Uterus (tissue), 4 donors: ENCODE data around the gene FLYWCH2. TPM values are rescaled to one million over a fixed set of nuclear protein-coding genes. Genes with fewer than 3 reads are reported as not detected.

Source experiments
- DNase-seq, 2 donors: peaks; one replicate each; pipeline ENCODE4 v3.0.0-alpha.2; 2019 to 2020
- H3K27ac ChIP-seq, 2 donors: fragments of 200-600 bp; sonication (generic); 1 replicate in 1 of 2; 2 replicates in 1 of 2; pipeline ENCODE4 v1.5.1; 2016 to 2018
- H3K27me3 ChIP-seq, 2 donors: fragments of 200-600 bp; sonication (generic); one replicate each; pipeline ENCODE4 v1.5.1; 2018 to 2019; ENCODE audit warnings: control low read depth in 1 of 2
- H3K36me3 ChIP-seq, 2 donors: fragments of 200-600 bp; sonication (generic); one replicate each; pipeline ENCODE4 v1.5.1; 2019; ENCODE audit warnings: control low read depth in 1 of 2
- H3K4me1 ChIP-seq, 2 donors: fragments of 200-600 bp; sonication (generic); one replicate each; pipeline ENCODE4 v1.5.1; 2018 to 2019; ENCODE audit warnings: control low read depth in 1 of 2
- H3K4me3 ChIP-seq, 2 donors: fragments of 200-600 bp; sonication (generic); 1 replicate in 1 of 2; 2 replicates in 1 of 2; pipeline ENCODE4 v1.5.1; 2018 to 2019; ENCODE audit warnings: mild to moderate bottlenecking in 1 of 2
- H3K9me3 ChIP-seq, 2 donors: fragments of 200-600 bp; sonication (generic); one replicate each; pipeline ENCODE4 v1.5.1; 2019; ENCODE audit warnings: control low read depth in 1 of 2
- CTCF ChIP-seq, 4 experiments: fragments of 200-600 bp in 2 of 4; fragments of 450-650 bp in 2 of 4; sonication (generic) in 2 of 4; IDR thresholded peaks; one replicate each; pipeline ENCODE4 v1.5.1; 2016 to 2019; ENCODE audit warnings: antibody characterized with exemption in 4 of 4, mild to moderate bottlenecking in 2 of 4, moderate library complexity in 1 of 4
- POLR2A ChIP-seq, 2 donors: fragments of 450-650 bp; IDR thresholded peaks; one replicate each; pipeline ENCODE4 v1.6.1; 2016; ENCODE audit warnings: antibody characterized with exemption in 2 of 2, mild to moderate bottlenecking in 1 of 2, moderate library complexity in 1 of 2
- intact Hi-C: fragments of 100-400 bp; cut with DNase I; formaldehyde crosslinking; loops from one replicate; pipeline ENCODE4 v1.15.1; 2023; ENCODE audit warnings: low total_unique reads
- total RNA-seq, 4 donors: library from RNA; depleted of rRNA in 3 of 4; stranded (reverse); fragments of >200 nt in 3 of 4; gene quantifications; one replicate each; pipeline versions ENCODE4 v1.1.0 to v1.2.4, GENCODE V29; 2014 to 2023
- donor health status: DM: yes; HTN: yes; CAD: no.

FLYWCH2 gene
- total RNA-seq, 4 donors from 2014 or later = 27.9 to 223 (median 40.9) TPM

DNA sequence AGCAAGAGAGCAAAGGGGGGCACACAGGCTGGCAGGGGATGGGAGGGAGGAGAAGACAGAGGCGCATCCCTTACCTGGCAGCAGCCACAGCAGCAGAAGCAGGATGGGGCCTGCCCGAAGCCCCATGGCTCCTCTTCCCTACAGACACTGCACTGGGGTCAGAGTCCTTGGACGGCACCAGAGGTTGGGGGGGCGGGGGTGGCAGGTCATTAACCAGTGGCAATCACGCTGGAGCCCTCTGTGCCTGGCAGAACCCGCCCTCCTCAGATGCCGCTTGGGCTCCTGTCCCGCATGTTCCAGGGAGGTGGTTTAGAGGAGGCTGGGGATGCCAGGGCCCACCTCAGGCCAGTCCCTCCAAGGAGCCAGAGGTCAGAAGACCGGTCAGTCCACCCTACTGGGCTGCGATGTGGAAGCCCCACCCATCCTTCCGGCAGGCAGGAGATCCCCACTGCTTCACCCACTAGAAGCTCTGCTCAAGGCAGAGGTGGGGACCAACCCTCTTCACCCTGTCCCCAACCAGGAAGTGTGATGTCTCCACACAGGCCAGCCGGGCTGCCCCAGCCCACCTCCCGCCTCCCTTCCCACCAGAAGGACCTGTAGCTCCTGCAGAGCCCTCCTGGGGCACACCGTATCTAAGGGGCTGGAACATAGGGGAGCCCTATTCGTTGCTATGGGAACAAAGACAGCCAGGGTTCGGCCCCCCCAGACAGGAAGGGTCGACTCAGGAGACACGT, 41.2 kb upstream of the FLYWCH2 start:
- intact Hi-C loops = no loop called here
- Histone ChIP-seq H3K36me3 (no peaks in the 10 kb centered on the region), H3K27me3 (no peaks in the 10 kb centered on the region), H3K4me1 (peaks cover 0 to 4% of the 10 kb centered on the region in 2 donors), H3K4me3 (no peak overlapping the region), H3K9me3 (no peaks in the 10 kb centered on the region), H3K27ac (no peak overlapping the region)
- DNase-seq = no peak
- no peak for TF ChIP-seq CTCF (IDR thresholded peaks at IDR 0.05)

DNA sequence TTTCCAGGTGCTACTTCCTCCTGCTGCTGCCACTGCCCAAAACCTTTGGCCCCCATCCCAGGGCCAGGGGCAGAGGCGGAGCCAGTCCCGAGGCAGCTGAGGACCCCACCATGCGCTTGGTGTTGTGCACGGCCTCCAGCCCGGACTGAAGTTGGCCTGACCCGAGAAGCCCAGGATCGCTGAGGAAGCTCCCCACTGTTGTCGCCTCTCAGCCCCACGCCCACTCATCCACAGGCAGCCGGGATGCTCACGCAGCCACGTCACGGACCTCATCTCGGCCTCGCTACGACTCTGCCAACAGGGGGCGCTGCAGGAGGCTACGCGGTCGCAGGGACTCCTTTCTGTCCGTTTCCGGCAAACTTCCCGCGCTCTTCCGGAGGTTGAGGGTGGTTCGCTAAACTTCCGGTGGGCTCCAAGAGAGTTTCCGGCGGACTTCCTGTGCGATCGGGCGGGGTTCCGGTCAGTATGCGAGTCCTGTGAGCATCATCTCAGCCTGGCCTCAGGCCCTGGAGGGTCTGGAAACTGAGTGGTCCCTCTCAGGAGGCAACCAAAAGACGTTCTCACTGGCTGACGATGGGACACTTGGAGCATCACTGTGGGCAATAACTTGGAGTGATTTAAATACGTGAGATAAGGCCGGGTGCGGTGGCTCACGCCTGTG, 40.5 kb upstream of the FLYWCH2 start:
- H3K27ac ChIP-seq = no peak overlapping the region
- H3K36me3 ChIP-seq = no peaks in the 10 kb centered on the region
- H3K4me3 ChIP-seq = no peak overlapping the region
- intact Hi-C loops = no loop called here
- H3K9me3 ChIP-seq = no peaks in the 10 kb centered on the region
- no peaks in the 10 kb centered on the region for H3K27me3 ChIP-seq
- TF ChIP-seq POLR2A (IDR thresholded peaks at IDR 0.05) = no peak
- peak in 1 of 4 experiments; percentile 32 for TF ChIP-seq CTCF (IDR thresholded peaks at IDR 0.05)
- peak in 1 of 2 donors; percentile 24 for DNase-seq
- peaks cover 0 to 4% of the 10 kb centered on the region in 2 donors for H3K4me1 ChIP-seq

- Histone ChIP-seq H3K9me3 (no peaks in the 10 kb centered on the region), H3K4me3 (no peak overlapping the region), H3K27ac (no peak overlapping the region), H3K4me1 (peaks cover 0 to 4% of the 10 kb centered on the region in 2 donors), H3K36me3 (no peaks in the 10 kb centered on the region), H3K27me3 (no peaks in the 10 kb centered on the region)
- no peak for DNase-seq
- TF ChIP-seq CTCF (IDR thresholded peaks at IDR 0.05) (no peak), POLR2A (IDR thresholded peaks at IDR 0.05) (no peak)
- intact Hi-C loops = no loop called here
These were observed 39.5 kb upstream of the FLYWCH2 start for GRCh38 chr16:2843526-2843925.

GRCh38 chr16:2845116-2845515, 37.9 kb upstream of the FLYWCH2 start:
- Histone ChIP-seq H3K9me3 (no peaks in the 10 kb centered on the region), H3K27me3 (no peaks in the 10 kb centered on the region), H3K27ac (no peak overlapping the region), H3K36me3 (no peaks in the 10 kb centered on the region), H3K4me1 (peaks cover 0 to 4% of the 10 kb centered on the region in 2 donors), H3K4me3 (no peak overlapping the region)
- TF ChIP-seq POLR2A (IDR thresholded peaks at IDR 0.05) = no peak
- no peak for TF ChIP-seq CTCF (IDR thresholded peaks at IDR 0.05)
- intact Hi-C loops = no loop called here
- DNase-seq = no peak
